Left kidney (tissue), 1 donor: ENCODE measurements around the gene PIKFYVE. TPM values are rescaled to one million over a fixed set of nuclear protein-coding genes. Genes with fewer than 3 reads are reported as not detected.

Source experiments
- polyA plus RNA-seq: library from polyadenylated mRNA; unstranded; fragments of 120-200 nt; gene quantifications from one replicate; pipeline ENCODE4 v1.2.1, GENCODE V29; 2013; ENCODE audit not compliant: insufficient read length

The PIKFYVE gene
- polyA plus RNA-seq, 1 donor, result 34.5 TPM

Other genes with a start within 250 kb of the PIKFYVE start
- 17.1 TPM for gene PLEKHM3, start 240.7 kb upstream of the PIKFYVE start, polyA plus RNA-seq
- gene CRYGD, start 141.7 kb upstream of the PIKFYVE start, polyA plus RNA-seq, result not detected
- gene CRYGC, start 136.4 kb upstream of the PIKFYVE start, polyA plus RNA-seq, result not detected
- not detected for gene CRYGB, start 120.1 kb upstream of the PIKFYVE start, polyA plus RNA-seq
- not detected for gene CRYGA, start 102.7 kb upstream of the PIKFYVE start, polyA plus RNA-seq
- 0.25 TPM for gene C2orf80, start 76.2 kb upstream of the PIKFYVE start, polyA plus RNA-seq
- gene IDH1, start 11.2 kb upstream of the PIKFYVE start, polyA plus RNA-seq, result 109 TPM
- 62.4 TPM for gene PTH2R, start 140.5 kb downstream of the PIKFYVE start, polyA plus RNA-seq